ENCODE data around the gene OR6S1. TPM values are rescaled to one million over a fixed set of nuclear protein-coding genes. Genes with fewer than 3 reads are reported as not detected.
A peak's percentile ranks its signal among the peaks of the same experiment; 100 is the strongest.
"Not testable (repeated sequence)": the region's sequence is repeated elsewhere in the genome, so short reads cannot be mapped to it uniquely, and the experiment has no call there.

The OR6S1 gene
- polyA plus RNA-seq, 1 donor from 2014 or later = not detected

DNA sequence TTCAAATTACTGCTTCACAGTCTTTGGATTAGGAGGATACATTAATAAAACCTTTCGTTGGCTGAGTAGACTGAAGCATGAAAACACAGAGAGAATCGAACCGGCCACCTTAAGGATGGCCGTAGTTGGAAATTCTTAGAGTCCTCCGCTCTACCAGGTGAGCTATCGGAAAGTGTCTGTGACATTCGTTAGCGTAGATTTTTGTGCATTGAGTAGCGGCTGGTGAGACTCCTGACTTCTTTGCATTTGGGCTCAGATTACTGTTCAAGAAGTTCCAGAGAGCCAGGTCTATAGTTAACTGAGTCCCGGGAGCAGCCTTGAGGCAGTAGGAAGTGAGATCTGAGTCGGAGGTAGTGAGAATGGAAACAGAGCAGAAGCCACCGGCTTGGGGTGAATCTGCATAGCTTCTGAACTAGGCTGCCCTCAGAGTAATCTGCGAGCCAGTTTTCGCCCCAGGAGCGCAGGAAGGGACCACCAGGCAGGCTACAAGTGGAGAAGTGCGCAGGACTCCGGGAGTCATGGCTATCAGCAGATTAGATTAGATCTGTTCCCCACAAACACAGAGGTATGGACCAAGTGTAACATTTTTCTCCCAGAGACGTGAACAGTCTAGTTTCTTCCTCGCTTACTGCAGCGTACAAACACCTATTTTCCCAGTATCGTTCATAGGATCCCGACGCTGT lies 11.0 kb downstream of the OR6S1 start:
- H3K27ac Mint-ChIP-seq = peak overlapping the region; percentile 90 to 97 (median 93)
- H3K4me3 Mint-ChIP-seq = peak overlapping the region; percentile 70 to 92 (median 89)
- H3K27me3 Mint-ChIP-seq = peaks cover 55% of the 10 kb centered on the region
- H3K36me3 Mint-ChIP-seq = no peaks in the 10 kb centered on the region
- peaks cover 37 to 59% (median 57%) of the 10 kb centered on the region in 3 donors for H3K4me1 Mint-ChIP-seq
- peaks cover 0 to 5% (median 0%) of the 10 kb centered on the region in 3 donors for H3K9me3 Mint-ChIP-seq

- Mint-ChIP-seq H3K27me3 (peaks cover 49% of the 10 kb centered on the region), H3K4me1 (peaks cover 49 to 76% (median 70%) of the 10 kb centered on the region in 3 donors), H3K36me3 (no peaks in the 10 kb centered on the region), H3K27ac (peak overlapping the region; percentile 28 to 99 (median 96)), H3K9me3 (peaks cover 0 to 2% (median 0%) of the 10 kb centered on the region in 3 donors), H3K4me3 (peak overlapping the region in 2 of 4 donors; percentile 31 to 92)
These were observed 13.2 kb downstream of the OR6S1 start for GRCh38 chr14:20628063-20628854.

DNA sequence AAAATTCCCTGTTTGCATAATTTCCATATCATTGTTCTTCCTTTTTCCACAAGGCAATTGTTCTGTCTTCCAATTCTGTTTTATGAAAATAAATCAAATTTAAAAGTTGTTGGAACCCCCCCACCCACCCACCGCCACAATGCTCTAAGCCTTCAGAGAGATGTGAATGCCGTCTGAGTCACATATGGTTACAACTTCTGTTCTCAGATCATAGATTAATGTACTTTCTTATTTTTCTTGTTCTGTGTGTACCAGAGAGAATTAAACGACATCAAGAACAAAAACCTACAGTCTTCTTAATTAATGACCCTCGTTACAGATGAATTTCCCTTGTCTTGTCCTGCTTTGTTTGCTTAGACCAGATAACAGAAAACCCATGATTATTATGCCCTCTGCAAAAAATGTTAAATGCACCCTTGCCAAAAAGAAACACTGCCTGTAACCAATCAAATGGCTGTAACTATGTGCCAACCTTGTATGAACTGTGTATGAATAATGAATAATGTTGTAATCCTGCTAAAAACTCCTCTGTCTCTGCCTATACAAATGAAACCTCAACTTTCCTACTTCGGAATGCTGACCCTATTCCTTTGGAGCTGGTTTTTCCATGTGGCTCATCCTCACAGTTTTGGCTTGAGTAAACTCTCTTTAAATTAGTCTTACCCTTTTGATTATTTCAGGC lies 14.0 kb downstream of the OR6S1 start:
- H3K36me3 Mint-ChIP-seq = no peaks in the 10 kb centered on the region
- H3K27ac Mint-ChIP-seq = peak overlapping the region; percentile 15 to 99 (median 96)
- H3K9me3 Mint-ChIP-seq = peaks cover 0 to 2% (median 0%) of the 10 kb centered on the region in 3 donors
- H3K4me3 Mint-ChIP-seq = peak overlapping the region in 2 of 4 donors; percentile 81 to 92
- peaks cover 41% of the 10 kb centered on the region for H3K27me3 Mint-ChIP-seq
- peaks cover 47 to 72% (median 69%) of the 10 kb centered on the region in 3 donors for H3K4me1 Mint-ChIP-seq

DNA sequence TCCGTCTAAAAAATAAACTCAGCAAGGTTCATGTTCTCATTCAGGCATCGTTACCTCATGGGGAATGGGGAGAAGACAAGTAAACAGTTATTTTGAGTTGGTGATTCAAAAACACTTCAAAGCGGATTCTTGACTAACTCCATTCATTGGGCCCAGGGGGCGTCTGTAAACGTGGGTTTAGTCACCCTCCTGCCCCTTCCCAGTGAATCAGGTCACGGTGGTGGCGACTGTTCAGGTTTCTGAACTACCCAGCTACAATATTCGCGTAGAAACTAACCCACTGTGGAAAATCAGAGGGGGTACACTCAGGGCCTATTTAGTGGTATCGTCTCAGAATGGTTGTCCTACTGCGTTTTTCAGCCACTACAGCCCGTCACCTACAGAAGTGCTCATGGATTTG lies 15.2 kb downstream of the OR6S1 start:
- no peaks in the 10 kb centered on the region for H3K36me3 Mint-ChIP-seq
- H3K9me3 Mint-ChIP-seq = peaks cover 0 to 2% (median 0%) of the 10 kb centered on the region in 3 donors
- peaks cover 34% of the 10 kb centered on the region for H3K27me3 Mint-ChIP-seq
- peaks cover 43 to 67% (median 62%) of the 10 kb centered on the region in 3 donors for H3K4me1 Mint-ChIP-seq
- peak overlapping the region; percentile 78 to 92 (median 91) for H3K4me3 Mint-ChIP-seq
- peak overlapping the region; percentile 46 to 99 (median 96) for H3K27ac Mint-ChIP-seq

GRCh38 chr14:20624495-20625070 lies 16.9 kb downstream of the OR6S1 start:
- H3K9me3 Mint-ChIP-seq = peaks cover 0 to 2% (median 0%) of the 10 kb centered on the region in 3 donors
- peaks cover 28% of the 10 kb centered on the region for H3K27me3 Mint-ChIP-seq
- no peaks in the 10 kb centered on the region for H3K36me3 Mint-ChIP-seq
- H3K4me3 Mint-ChIP-seq = peak overlapping the region; percentile 78 to 92 (median 91)
- peaks cover 34 to 56% (median 50%) of the 10 kb centered on the region in 3 donors for H3K4me1 Mint-ChIP-seq
- H3K27ac Mint-ChIP-seq = peak overlapping the region; percentile 95 to 99 (median 96)

DNA sequence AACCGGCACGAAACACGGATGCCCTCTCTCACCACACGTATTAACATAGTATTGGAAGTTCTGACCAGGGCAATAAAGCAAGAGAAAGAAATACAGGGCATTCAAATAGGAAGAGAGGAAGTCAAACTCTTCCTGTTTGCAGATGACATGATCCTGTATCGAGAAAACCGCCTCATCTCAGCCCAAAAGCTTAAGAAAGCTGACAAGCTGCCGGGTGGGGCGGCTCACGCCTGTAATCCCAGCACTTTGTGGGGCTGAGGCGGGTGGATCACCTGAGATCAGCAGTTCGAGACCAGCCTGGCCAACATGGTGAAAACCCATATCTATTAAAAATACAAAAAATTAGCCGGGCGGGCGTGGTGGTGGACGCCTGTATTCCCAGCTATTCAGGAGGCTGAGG lies 17.7 kb downstream of the OR6S1 start:
- Mint-ChIP-seq H3K27me3 (peaks cover 26% of the 10 kb centered on the region), H3K9me3 (peaks cover 0 to 2% (median 0%) of the 10 kb centered on the region in 3 donors), H3K27ac (peak overlapping the region; percentile 78 to 99 (median 96)), H3K4me1 (peaks cover 32 to 51% (median 45%) of the 10 kb centered on the region in 3 donors), H3K36me3 (no peaks in the 10 kb centered on the region), H3K4me3 (peak overlapping the region; percentile 78 to 92 (median 91))

- Mint-ChIP-seq H3K4me1 (peaks cover 32 to 49% (median 44%) of the 10 kb centered on the region in 3 donors), H3K27me3 (peaks cover 19% of the 10 kb centered on the region), H3K27ac (peak overlapping the region; percentile 34 to 87 (median 54)), H3K36me3 (no peaks in the 10 kb centered on the region), H3K4me3 (peak overlapping the region; percentile 78 to 92 (median 89)), H3K9me3 (peaks cover 0 to 2% (median 0%) of the 10 kb centered on the region in 3 donors)
These were observed 18.6 kb downstream of the OR6S1 start for GRCh38 chr14:20622816-20623291.

DNA sequence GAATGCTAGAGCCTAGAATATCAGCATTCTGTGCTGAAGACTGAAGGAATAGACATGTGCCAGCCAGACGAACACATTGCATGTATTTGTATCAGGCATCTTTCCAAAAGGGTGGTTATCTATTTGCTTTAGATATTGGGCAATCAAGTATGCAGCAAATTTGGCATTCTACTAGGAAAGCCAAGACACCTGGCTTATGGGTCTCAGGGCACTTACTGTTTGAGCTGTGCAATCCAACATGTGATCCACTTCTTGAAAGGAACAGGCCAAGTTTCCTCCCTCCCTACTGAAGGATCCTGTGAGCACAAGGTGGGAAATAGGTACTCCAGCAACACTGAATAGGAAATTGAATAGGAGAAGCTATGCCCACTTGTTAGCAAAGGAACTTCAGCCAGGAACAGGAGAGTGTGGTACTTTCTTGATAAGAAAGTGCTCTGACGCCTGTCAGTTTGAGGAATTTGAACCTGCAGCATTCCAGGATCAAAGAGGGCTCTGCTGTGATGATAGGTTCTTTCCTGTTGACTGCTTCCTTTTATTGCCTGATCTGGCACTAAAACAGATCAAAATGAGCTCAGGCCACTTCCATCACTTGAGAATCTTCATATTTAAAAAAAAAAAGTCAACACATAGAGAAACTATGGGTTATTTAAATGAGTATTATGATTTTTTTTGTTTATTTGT lies 20.6 kb downstream of the OR6S1 start:
- peaks cover 0 to 2% (median 0%) of the 10 kb centered on the region in 3 donors for H3K9me3 Mint-ChIP-seq
- peak overlapping the region in 1 of 4 donors; percentile 10 for H3K4me3 Mint-ChIP-seq
- H3K27ac Mint-ChIP-seq = no peak overlapping the region
- H3K36me3 Mint-ChIP-seq = no peaks in the 10 kb centered on the region
- peaks cover 22 to 36% (median 35%) of the 10 kb centered on the region in 3 donors for H3K4me1 Mint-ChIP-seq
- peaks cover 12% of the 10 kb centered on the region for H3K27me3 Mint-ChIP-seq

- not testable (repeated sequence) for H3K36me3 Mint-ChIP-seq, H3K4me3 Mint-ChIP-seq, H3K9me3 Mint-ChIP-seq, H3K27me3 Mint-ChIP-seq
- Mint-ChIP-seq H3K4me1 (peaks cover 18 to 26% (median 24%) of the 10 kb centered on the region in 3 donors), H3K27ac (peak overlapping the region in 1 of 3 donors; percentile 28)
These were observed 21.8 kb downstream of the OR6S1 start for GRCh38 chr14:20619688-20620087.

- Mint-ChIP-seq H3K4me1 (peaks cover 11 to 20% (median 14%) of the 10 kb centered on the region in 3 donors), H3K36me3 (no peaks in the 10 kb centered on the region), H3K4me3 (peak overlapping the region in 1 of 4 donors; percentile 76), H3K9me3 (no peaks in the 10 kb centered on the region), H3K27me3 (peaks cover 2% of the 10 kb centered on the region), H3K27ac (peak overlapping the region in 1 of 3 donors; percentile 92)
These were observed 23.2 kb downstream of the OR6S1 start for GRCh38 chr14:20618271-20618749.

DNA sequence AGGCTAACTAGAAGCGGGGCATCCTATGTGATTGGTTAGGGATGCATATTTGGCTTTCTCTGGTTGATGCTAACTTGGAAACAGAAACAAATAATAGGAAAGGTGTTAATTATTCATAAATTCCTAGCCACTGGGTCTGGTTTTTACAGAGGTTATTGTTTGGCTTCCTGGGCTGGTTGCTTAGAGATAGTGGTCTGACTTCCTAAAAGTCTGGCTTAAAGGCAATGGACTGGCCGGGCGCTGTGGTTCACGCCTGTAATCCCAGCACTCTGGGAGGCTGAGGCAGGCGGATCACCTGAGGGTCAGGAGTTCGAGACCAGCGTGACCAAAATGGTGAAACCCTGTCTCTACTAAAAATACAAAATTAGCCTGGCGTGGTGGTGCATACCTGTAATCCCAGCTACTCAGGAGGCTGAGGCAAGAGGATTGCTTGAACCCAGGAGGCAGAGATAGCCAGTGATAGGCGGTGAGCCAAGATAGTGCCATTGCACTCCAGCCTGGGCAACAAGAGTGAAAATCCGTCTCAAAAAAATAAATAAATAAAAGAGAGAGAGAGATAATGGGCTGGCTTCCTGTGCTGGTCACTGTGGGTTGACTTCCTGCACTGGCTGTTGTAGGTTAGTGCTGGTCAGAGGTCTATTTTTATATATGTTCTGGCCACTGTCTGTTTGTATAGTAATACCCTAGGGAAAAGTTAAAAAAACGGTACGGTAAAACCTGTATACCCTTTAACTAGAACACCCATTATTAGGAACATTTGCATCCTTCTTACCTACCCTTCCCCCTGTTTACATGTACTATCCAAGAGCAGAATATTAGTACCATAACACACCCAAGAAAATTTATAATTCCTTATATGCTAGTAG lies 24.1 kb downstream of the OR6S1 start:
- H3K4me3 Mint-ChIP-seq = peak overlapping the region in 1 of 4 donors; percentile 76
- H3K36me3 Mint-ChIP-seq = no peaks in the 10 kb centered on the region
- peak overlapping the region in 1 of 3 donors; percentile 92 for H3K27ac Mint-ChIP-seq
- no peaks in the 10 kb centered on the region for H3K9me3 Mint-ChIP-seq
- H3K4me1 Mint-ChIP-seq = peaks cover 9 to 14% (median 12%) of the 10 kb centered on the region in 3 donors
- H3K27me3 Mint-ChIP-seq = peaks cover 2% of the 10 kb centered on the region

DNA sequence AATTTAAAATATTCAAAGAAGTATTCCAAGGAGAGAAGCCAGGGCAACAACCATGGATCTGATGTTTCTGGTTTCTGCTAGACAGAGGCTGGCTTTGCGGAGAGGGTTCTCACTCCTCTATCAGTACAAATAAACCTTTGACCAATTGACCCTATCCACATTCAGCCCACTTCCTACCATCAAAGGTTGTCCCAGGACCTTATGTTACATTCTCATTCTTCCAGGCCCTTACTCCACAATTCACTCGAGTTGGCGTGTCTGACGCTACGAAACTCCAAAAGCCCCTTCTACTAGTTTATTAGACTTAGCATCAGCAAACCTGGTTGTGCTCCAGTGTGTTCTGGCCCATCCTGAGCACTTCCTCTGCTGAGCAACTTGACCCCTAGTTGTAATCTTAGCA lies 25.5 kb downstream of the OR6S1 start:
- H3K27me3 Mint-ChIP-seq = no peaks in the 10 kb centered on the region
- H3K4me3 Mint-ChIP-seq = no peak overlapping the region
- H3K27ac Mint-ChIP-seq = peak overlapping the region in 1 of 3 donors; percentile 92
- H3K4me1 Mint-ChIP-seq = peaks cover 9 to 14% (median 12%) of the 10 kb centered on the region in 3 donors
- no peaks in the 10 kb centered on the region for H3K9me3 Mint-ChIP-seq
- H3K36me3 Mint-ChIP-seq = no peaks in the 10 kb centered on the region
